Stimulated activated CD4-positive, alpha-beta T cell treated with anti-CD3 and anti-CD28 coated beads, Interleukin-12 subunit alpha, Interleukin-12 subunit beta, amount 100 ng/mL, for 4 hours (primary cell): ENCODE measurements around the gene DNAH1.
A peak's percentile ranks its signal among the peaks of the same experiment; 100 is the strongest.

Experiments used
- DNase-seq: peaks from one replicate; pipeline ENCODE4 v3.0.0-alpha.2; 2020

DNAH1 gene

DNA sequence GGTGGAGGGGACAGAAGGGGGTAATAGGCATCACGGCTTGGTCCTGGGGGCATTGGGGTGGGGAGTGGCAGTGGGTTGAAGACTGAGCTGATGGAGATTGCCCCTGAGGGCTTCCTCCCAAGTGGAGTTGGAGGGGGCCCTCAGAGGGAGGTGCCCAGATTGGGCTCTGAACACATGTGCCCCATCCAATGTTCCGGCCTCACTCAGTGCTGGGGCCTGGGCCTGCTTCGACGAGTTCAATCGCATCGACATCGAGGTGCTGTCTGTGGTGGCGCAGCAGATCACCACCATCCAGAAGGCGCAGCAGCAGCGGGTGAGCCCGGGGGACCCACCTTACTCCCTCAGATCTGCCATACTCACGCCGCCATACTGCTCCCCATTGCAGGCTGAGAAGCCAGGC is 45.3 kb downstream of the DNAH1 start:
- no peak for DNase-seq

DNA sequence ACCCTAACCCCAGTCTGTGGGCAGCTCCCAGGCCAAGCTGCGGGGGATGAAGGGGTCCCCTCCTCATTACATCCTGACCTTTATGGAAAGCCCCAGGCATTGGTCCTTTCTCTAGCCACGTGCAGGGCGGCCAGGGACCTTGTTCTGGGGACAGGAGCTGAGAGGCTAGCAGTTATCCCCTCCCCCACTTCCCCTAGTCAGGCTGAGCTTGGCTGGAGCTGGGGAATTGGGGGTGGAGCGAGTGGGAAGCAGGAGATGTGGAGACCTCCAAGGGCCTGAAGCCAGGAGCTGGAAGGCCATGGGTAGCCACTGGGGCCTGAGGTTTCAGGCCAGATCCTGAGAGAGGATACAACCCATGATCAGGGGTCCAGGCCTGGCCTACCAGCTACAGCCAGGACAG is 45.8 kb downstream of the DNAH1 start:
- DNase-seq: no peak

DNA sequence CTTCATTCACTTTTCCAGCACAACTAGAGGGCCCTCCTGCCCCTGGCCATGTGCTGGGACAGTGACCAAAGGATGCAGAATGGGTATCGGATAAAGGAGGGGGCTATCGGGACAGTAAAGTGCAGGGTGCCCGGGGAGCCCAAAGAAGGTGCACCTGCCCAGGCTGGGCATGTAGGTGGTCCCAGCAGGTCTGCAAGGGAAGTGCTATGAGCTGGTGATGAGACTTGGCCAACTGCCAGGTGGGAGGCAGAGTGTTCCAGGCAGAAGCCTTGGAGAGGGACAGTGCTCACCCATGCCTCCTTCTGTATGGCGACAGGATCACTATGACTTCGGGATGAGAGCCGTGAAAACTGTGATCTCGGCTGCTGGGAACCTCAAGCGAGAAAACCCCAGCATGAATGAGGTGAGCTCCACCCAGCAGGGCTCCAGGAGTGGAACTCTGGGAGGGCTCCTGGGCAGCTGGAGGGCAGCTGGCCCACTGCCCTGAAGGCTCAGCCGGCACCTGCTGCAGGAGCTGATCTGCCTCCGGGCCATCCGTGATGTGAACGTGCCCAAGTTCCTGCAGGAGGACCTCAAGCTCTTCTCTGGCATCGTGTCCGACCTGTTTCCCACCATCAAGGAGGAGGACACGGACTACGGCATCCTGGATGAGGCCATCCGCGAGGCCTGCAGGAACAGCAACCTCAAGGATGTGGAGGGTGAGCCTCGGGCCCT is 48.4 kb downstream of the DNAH1 start:
- DNase-seq: no peak

DNA sequence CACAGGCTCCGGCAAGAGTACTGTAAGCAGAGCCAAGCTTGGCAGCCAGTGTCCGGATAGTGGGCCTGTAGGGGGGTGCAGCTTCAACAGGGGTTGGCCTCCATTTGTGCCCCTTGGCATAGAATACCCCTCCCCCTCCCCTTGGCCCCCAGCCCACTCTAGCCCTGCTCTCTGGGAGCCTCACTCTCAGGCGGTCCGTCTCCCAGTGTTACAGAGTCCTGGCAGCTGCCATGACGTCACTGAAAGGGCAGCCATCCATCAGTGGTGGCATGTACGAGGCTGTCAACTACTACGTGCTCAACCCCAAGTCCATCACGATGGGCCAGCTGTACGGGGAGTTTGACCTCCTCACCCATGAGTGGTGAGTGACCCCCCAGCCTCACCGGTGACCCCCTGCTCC is 50.4 kb downstream of the DNAH1 start:
- no peak for DNase-seq

DNA sequence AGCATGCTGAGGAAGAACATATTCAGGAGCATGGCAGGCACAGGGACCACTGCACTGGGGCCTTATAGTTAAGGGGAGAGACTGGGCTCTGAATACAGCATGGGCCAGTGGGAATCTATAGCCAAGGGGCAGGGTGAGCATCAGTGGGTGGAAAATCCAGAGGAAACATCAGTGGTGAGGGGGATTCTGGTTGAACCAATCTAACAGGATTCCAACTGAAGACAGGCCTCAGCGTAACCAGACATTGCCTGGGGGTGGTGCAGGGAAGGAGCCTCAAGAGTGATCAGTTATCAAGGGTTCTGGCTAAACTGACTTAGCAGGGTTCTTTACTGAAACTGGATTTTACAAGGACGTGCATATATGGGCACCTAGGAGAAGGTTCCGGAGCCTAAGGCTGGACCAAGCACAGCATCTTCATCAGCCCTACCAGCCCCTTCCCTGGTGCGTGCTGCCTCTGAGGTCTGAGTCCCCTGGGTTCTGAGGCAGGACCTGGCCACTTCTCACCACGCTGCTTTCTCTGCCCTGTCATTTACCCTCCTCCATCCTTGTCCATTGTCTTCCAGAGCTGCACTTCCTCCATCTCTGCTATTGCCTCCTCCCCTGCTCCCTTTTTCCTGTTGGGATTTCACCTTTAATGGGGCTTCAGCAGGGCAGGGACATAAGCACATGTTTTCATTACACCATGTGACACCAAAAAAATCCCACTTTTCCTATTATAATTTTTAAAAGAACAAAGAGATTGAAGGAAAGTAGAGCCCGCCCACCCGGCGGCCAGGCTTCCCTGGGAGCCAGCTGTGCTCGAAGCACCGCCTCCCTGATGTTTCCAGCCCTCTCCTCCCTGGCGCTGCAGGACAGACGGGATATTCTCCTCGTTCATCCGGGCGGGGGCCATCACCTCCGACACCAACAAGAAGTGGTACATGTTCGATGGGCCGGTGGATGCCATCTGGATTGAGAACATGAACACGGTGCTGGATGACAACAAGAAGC is 52.1 kb downstream of the DNAH1 start:
- no peak for DNase-seq

DNA sequence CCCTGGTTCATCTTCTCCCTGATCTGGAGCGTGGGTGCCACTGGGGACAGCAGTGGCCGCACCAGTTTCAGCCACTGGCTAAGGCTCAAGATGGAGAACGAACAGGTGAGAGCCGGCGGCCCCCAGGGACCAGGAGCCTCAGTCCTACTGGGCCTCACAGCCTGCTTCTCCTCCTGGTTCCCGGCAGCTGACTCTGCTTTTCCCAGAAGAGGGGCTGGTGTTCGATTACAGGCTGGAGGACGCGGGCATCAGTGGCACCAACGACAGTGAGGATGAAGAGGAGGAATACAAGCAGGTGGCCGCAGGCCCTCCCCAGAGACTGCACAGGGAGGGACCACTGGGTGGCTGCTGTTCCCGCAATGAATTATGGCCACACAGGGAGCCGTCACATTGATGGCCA is 54.4 kb downstream of the DNAH1 start:
- DNase-seq: no peak

DNA sequence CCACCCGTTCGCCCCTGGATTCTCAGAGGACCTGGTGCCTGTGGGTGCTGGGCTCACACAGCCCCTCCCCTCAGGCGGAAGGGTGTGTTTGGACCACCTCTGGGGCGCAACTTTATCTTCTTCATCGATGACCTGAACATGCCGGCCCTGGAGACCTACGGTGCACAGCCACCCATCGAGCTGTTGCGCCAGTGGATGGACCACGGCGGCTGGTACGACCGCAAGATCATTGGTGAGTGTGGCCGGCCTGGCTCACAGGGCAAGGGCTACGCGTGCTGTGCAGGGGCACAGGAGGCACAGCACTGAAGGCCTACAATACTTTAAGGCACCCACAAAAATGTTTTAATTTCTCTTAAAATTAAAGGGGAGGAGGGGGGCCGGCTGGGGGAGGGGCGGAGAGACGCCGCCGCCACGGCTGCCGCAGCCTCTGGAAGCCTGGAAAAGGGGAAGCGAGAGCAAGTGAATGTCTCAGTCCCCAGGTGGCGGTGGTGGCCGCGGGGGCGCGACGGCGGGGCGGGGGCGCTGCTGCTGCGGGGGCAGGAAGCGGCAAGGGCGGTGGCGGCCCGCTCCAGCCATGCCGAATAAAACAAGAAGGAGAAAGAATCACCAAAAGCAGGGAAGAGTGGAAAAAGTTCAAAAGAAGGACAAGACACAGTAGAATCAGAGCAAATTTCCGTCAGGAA is 56.8 kb downstream of the DNAH1 start:
- peak; percentile 13 for DNase-seq

DNA sequence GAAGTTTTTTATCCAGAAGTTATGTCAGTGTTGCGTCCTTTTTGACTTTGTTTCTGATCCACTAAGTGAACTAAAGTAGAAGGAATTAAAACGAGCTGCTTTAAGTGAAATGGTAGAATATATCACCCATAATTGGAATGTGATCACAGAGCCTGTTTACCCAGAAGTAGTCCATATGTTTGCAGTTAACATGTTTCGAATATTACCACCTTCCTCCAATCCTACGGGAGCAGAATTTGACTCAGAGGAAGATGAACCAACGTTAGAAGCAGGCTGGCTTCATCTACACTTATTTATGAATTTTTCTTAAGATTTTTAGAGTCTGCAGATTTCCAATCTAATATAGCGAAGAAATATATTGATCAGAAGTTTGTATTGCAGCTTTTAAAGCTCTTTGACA is 57.6 kb downstream of the DNAH1 start:
- DNase-seq: no peak

DNA sequence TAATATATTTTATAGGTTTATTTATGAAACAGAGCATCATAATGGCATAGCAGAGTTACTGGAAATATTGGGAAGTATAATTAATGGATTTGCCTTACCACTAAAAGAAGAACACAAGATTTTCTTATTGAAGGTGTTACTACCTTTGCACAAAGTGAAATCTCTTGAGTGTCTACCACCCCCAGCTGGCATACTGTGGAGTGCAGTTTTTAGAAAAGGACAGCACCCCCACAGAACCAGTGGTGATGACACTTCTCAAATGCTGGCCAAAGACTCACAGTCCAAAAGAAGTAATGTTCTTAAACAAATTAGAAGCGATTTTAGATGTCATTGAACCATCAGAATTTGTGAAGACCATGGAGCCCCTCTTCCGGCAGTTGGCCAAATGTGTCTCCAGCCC is 58.1 kb downstream of the DNAH1 start:
- DNase-seq: no peak

DNA sequence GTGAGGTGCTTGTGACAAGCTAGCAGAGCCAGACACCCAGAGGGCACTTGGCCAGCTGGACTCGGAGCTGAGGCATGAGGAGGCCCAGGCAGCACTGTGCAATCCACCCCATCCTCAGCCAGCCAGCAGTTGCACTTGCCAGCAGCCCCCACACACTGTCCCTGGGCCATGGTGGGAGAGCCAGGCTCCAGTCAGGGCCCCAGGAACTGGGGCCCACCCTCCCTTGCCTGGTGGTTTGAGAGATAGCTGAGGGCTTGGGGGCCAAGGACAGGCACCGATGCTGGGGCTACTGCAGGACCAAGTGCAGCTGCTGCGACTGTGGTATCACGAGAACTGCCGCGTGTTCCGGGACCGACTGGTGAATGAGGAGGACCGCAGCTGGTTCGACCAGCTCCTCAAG is 63.5 kb downstream of the DNAH1 start:
- no peak for DNase-seq

DNA sequence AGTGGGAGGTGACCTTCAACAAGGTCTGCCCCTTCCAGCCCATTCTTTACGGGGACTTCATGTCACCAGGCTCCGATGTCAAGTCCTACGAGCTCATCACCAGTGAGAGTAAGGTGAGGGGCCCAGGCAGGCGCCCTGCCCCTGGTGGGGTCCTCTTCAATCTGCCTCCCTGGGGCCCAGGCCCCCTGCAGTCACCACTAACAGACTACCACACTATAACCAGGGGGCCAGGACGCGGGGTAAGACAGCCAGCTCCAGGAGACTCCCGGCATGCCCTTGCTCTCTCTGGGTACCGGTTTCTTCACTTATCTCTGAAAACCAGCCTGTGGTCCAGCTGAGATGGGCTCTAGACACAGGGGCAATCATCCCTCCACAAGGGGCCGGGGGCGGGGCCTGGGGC is 63.9 kb downstream of the DNAH1 start:
- DNase-seq: no peak

DNA sequence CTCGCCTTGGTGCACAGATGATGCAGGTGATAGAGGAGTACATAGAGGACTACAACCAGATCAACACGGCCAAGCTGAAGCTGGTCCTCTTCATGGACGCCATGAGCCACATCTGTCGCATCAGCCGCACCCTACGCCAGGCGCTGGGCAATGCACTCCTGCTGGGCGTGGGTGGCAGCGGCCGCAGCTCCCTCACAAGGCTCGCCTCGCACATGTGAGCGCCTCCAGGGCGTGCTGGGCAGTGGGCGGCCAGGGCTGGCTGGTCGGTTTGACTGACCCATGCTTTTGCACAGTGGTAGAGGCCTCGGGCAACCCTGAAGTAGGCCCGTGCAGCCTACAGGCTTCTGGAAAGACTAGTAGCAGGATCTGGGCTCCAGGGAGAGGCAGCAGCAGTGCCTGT is 65.5 kb downstream of the DNAH1 start:
- DNase-seq: no peak

DNA sequence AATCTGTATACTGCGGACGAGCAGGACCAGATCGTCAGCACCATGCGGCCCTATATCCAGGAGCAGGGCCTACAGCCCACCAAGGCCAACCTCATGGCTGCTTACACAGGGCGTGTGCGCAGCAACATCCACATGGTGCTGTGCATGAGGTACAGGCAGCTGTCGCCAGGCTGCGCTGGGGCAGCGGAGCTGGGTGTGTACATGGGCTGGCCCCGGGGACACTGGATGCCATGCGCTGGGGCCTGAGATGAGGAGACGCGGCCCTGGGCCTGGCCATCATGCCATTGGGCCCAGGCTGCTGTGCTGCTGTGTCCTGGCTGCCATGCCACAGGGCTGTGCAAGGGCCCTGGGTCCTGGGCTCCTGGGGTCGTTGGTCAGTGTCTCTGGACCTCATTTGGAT is 67.3 kb downstream of the DNAH1 start:
- no peak for DNase-seq

DNA sequence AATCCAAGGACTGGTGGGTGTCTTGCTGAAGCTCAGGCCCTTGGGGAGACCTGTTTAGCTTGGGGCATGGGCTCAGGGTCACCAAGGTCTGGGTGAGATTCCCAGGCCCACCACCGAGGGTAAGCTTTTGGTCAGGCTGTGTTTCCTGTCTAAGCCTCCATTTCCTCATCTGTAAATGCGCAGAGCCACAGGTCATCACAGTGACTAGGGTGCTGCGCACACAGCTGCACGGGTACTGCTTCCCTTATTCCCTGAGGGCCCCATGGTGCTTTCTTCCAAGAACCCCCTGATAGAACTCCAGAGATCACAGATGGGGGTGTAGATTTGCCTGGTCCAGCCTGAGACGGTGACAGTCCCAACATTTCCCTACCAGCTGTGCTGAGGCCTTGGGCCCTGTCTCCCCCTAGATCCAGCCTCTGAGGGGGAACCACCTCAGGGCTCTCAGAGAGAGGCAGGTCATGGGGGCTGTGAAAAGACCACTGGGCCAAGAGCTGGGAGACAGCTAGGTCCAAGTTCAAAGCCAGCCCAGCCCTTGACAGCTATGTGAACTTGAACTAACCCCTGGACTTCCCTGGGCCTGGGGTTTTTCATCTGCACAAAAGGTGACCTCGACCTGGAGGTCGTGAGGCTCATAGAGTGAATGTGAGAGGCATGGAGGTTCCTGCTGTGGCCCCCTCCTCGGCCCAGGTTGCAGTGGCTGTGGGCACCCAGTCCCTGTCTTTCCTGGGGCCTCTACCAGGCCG is 68.1 kb downstream of the DNAH1 start:
- no peak for DNase-seq

DNA sequence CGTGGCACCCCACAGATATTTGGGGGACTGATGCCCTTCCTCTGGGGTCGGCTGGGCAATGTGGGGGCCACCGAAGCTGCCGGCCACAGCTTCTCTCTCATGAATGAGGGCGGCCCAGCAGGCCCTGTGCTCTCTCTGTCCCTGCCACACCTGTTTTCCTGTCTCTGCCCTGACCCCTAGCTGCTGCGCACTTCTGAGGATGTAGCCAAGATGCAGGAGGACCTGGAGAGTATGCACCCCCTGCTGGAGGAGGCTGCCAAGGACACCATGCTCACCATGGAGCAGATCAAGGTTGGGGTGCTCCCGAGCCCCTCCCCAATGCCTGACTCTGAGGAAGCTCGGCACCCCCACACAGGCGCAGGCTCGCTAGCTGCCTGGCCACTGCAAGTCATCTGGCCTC is 69.0 kb downstream of the DNAH1 start:
- DNase-seq: no peak

DNA sequence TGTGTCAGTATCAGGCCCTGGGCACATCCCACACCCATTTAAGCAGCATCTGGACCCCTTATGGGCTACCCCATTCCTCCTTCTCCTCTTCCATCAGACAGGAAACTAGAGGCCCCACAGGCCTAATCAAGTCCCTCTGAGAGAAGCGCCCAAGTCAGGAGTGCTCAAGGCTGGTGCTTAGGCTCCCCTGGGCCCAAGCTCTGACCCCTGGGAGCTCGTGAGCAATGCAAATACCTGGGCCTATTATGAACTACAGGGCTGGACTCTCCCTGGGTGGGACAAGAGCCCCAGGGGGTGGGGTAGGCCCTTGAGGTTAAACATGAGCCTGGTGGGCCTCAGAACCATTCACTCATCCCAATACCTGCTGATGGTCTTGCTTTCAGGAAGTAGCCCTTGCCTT is 71.4 kb downstream of the DNAH1 start:
- DNase-seq: no peak

DNA sequence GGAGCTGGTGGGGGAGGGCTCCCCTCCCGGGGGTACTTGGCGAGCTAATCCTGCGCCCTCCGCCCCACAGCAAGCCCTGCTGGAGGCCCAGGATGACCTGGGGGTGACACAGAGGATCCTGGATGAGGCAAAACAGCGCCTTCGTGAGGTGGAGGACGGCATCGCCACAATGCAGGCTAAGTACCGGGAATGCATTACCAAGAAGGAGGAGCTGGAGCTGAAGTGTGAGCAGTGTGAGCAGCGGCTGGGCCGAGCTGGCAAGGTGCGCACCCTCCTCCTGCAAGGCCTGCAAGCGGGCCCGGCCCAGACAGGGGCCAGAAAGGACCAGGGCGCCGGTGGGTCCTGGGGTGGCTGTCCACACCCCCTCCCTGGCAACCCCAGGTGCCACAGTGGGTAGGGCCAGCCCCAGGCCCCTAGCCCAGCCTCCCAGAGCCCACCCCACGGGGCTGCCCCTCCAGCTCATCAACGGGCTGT is 72.3 kb downstream of the DNAH1 start:
- DNase-seq: no peak

DNA sequence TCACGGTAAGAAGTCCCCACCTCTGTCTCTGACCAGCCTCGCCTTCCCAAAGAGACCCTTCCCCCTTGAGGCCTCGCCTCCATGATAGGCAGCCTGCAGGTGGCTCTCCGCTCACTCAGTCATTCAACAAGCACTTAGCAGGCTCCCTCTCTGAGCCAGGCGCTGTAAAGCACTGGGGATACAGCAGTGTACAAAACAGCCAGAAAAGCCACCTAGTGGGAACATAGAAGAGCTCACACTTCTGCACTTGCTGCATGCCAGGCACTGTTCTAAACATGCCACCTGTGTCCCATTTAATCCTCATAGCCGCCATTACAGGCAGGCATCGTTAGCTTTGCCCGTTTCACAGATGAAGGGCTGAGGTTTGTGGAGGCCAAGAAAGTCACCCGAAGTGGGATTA is 72.8 kb downstream of the DNAH1 start:
- no peak for DNase-seq

DNA sequence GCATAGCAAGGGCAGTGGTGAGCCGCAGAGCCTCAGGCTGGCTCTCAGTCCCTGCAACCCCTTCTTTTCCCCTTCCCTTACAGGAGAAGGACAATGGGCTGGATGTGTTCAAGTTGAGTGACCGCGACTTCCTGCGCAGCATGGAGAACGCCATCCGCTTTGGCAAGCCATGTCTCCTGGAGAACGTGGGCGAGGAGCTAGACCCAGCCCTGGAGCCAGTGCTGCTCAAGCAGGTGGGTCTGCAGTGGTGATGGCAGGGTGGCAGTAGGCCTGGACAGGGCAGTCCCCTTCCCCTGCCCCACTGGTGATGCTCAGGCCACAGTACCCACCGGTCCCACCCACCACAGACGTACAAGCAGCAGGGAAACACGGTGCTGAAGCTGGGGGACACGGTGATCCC is 75.0 kb downstream of the DNAH1 start:
- DNase-seq: no peak

DNA sequence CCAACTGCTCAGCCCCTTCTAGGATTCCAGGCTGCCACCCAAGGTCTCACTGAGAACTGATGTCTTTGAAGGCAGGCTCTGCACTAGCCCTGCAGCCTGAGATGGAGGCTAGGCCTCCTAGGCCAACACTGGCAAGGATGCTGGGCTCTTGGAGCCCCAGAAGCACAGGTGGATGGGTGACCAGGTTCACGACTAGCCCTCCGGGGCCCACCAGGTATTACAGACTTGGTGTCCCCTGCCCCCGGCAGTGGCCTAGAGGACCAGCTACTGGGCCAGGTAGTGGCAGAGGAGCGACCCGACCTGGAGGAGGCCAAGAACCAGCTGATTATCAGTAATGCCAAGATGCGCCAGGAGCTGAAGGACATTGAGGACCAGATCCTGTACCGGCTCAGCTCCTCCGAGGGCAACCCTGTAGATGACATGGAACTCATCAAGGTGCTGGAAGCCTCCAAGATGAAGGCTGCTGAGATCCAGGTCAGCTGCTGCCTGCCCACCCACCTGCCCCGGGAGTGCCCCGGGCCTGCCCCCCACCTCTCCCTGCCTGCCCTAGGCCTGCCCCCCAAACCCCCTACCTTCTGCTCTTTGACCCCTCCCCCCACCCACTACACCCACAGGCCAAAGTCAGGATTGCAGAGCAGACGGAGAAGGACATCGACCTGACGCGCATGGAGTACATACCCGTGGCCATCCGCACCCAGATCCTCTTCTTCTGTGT is 76.3 kb downstream of the DNAH1 start:
- no peak for DNase-seq

DNA sequence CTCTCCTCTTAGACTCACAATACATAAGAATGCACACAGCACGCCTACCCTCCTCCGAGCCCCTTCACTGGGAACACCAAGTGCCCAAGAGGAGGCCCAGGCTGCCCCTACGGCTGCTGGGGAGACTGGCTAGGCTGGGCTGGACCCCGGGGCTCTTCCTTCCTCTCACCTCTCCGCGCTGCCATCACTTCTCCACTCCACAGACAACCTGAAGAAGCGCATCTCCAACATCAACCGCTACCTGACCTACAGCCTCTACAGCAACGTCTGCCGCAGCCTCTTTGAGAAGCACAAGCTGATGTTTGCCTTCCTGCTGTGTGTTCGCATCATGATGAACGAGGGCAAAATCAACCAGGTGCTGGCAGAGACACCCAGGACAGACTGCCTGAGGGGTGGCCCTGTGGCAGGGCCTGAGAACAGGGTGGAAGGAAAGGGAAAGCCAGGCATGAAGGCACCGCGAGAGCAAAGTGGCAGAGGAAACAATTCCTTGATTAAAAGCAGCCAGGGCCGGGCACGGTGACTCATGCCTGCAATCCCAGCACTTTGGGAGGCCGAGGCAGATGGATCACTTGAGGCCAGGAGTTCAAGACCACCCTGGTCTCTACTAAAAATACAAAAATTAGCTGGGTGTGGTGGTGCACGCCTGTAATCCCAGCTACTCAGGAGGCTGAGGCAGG is 77.2 kb downstream of the DNAH1 start:
- DNase-seq: no peak
